LNCAP (cell line): Measurements from ENCODE around the gene VCL.

Experiments used
- CTCF ChIP-seq: fragments of 450-650 bp; IDR thresholded peaks from 2 replicates; pipeline ENCODE4 v1.5.1; 2017; ENCODE audit warnings: mild to moderate bottlenecking

VCL gene

GRCh38 chr10:74092372-74092771 is 94.5 kb downstream of the VCL start:
- no peak for TF ChIP-seq CTCF

GRCh38 chr10:74093530-74094164 is 95.7 kb downstream of the VCL start:
- no peak for TF ChIP-seq CTCF

- no peak for TF ChIP-seq CTCF
These were observed 96.3 kb downstream of the VCL start for GRCh38 chr10:74094231-74094630.

- TF ChIP-seq CTCF, result no peak
These were observed 98.9 kb downstream of the VCL start for GRCh38 chr10:74096777-74097176.

GRCh38 chr10:74097776-74098175 is 99.9 kb downstream of the VCL start:
- TF ChIP-seq CTCF, result no peak

GRCh38 chr10:74099420-74099819 is 101.5 kb downstream of the VCL start:
- TF ChIP-seq CTCF, result no peak

GRCh38 chr10:74099836-74100235 is 101.9 kb downstream of the VCL start:
- no peak for TF ChIP-seq CTCF
